NCI-H82 treated with DMSO at 0.1 percent for 48 hours (cell line): ENCODE measurements around the gene BBS9.

Experiments used
- DNase-seq: peaks from one replicate; lab custom pipeline; 2025; ENCODE audit not compliant: unreplicated experiment; lab: John Stamatoyannopoulos, UW

The BBS9 gene

GRCh38 chr7:33636359-33636758 is 507.0 kb downstream of the BBS9 start:
- no peak for DNase-seq

DNA sequence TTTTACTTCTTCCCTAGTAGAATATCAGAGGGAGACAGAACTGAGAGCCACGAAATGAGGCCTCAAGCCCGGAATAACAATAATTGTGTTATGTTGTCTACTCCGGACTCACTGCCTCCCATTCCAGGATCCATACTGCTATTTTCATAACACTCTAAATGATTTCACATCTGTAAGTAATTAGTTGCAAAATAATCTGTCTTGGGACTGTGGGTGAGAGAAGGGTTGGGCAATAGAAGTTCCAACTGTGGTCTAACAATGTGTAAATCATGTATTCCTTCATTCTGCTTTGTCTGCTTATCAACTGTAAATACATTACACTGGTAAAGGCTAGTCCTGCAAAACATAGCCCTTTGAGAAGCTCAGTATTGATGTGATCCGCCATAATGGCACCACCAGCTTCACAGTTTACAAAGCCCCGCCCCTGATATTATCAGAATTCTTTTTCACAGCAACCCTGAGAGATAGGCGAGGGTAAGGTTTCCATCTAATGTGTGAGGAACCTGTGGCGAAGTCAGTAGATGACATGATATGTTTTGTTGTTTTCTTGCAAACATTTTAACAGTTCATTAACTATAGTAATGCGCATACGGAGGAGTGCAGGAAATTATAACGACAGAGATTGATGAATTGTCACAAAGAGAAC is 510.3 kb downstream of the BBS9 start:
- DNase-seq: no peak

DNA sequence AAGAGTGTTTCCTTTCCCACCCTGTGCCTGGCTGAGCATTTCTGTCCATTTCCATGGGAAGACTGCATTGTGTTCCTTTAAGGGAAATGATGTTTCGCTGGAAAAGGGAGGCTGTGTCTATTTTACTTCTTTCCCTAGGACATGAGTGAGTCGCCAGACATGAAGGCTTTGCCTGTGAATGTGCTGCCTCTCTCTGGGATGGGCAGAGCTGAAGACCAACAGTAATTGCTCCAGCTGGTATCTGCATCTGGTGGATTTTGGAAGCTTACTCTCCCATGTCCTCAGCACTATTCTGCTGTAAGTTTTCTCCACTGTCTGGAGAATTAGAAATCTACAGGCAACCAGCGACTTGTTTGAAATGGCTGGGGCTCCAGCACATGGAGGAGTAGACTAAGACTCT is 511.4 kb downstream of the BBS9 start:
- DNase-seq: no peak

DNA sequence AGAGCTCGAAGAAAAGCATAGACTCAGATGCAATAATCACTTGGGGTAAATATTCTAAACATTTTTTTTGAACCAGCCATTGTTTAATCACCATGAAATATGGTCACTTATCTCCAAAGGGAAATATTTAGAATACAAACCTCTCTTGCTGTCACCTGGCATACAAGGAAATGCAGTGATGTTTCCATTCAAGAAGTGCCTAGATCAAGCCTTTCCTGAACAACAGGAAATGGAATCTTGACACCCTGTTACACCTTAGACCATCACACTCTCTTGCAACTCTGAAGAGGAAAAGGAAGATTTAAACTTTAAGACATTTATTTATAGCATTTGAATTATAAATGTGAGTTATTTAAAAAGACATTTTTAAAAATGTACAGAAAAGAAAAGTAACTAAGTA is 512.9 kb downstream of the BBS9 start:
- no peak for DNase-seq

DNA sequence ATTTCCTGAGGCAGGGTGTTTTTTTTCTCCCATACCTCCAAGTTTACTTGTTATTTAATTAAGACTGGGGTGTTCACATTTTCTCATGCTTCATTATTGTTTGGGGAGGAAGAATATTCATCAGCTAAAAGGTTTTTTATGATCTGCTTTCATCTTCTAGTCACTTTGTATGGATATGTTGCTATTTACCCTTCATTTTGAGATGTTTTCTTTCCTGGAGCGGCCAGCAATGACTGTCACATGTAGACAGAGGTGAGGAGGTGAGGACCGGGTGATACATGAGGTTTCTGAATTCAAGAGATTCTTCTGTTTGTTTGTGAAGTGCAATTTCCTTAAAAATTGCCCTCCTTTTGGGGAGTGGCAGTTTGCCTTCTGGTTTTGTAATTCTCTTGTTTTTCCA is 514.2 kb downstream of the BBS9 start:
- DNase-seq: no peak

DNA sequence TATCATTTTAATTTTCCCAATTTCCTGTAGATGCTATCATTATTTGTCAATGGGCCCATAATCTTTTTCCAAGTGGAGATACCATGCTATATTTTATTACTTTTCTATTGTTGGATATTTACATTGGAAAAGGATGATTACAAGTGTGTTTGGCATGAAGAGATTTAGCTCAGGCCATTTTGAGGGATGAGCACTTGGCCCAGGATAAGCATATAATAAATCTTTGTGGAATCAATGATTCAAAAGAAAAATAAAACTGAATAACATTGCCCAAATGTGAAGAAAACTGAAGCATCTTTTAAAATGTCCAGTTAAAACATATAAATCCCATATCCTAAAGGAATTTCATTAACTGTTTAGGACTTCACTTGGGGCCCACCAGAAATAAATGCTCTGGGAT is 515.1 kb downstream of the BBS9 start:
- DNase-seq: no peak

DNA sequence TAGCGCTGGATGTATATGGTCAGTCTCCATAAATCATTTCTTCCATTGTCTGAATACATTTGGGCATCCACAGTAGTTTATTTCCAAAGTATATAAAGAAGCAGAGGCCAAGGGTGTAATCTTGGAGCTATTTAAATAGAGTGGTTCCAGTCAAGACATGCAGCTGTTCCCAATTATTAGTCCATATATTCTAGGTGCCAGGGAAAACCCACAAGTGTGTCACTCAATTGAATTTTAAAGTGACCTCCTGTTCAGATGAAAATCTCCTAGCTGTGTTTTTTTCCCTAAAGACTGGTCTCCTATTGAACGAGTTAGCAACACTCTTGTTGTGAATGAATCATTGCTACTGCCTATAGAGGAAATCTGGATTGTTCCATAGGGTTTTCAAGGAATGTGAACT is 515.7 kb downstream of the BBS9 start:
- DNase-seq: no peak

- no peak for DNase-seq
Observed at GRCh38 chr7:33646166-33646565, 516.8 kb downstream of the BBS9 start.

DNA sequence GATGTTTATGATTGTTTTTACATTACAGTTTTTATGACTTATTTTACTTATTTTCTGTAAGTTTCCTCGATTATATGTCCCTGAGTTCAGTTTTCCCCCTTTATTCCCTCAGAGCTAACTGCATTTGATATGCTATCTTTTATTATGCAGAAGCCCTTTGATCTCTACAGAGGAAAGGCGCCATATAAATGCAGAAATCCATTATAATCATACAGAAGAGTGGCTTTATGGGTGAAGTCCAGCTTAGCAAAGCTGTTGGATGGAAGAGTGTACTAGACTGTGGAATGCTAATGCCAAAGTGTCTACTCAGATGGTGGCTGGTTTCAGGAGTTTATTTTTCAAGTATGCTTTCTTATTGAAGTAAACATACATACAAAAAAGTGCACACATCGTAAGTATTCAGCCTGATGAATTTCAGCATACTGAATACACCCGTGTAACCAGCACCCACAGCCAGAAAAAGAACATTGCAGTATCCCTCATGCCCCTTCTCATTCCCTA is 517.6 kb downstream of the BBS9 start:
- DNase-seq: no peak

DNA sequence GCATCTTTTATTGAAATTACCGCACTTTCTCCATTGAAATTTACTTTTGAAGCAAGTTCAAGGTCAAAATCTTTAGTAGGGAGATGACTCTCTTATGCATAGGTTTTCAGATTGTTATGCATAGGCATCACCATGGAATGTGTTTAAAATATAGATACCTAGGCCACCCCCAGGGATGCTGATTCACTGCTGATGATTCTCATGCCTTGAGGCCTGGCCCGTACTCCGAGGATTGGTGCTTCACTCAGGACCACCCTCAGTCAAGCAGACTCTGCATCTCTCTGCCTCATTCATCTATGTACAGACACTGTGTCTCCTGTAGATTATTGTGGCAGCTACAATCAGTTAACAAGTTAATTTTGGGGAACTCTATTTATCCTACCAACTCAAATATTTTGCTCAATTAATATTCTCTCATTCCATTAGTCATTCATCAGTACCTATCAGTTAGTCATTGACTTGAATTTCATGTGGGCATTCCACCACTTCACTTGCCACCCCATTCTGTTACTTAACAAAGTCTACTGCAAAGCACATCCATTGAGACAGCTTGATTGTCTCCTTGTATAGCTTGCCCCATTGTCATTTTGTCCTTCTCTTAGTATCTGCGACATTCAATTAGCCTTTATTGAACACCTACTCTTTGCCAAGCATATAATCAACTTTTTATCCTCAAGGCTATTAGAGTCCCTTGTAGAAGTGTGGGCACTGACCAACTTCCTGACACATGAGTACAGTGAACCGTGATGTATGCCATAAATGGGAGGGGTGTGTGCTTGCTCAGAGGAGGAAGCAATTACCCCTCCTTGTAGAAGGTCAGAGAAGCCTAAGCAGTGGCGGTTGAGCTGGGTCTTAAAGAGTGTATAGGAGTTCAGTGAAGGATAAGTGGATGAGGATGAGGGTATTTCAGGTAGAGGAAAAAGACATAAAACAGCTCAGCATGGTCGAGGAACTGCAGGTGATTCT is 520.4 kb downstream of the BBS9 start:
- DNase-seq: no peak

DNA sequence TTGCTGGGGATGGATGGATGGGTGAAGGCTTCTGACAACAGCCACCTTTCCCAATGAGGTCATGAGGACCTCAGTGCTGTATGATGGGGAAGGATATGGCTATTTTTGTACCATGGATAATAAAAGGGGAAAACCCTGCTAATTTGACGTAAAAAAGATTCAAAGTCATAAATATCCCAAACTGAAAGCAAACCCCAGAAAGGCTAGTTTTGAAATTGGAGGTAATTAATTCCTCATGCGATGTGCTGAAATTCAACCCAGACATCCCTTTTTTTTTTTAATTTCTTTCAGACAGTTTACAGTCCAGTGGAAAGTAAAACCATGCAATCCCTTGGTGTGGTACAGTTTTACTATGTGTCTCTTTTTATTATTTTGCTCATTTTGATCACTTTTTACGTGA is 521.5 kb downstream of the BBS9 start:
- DNase-seq: no peak

DNA sequence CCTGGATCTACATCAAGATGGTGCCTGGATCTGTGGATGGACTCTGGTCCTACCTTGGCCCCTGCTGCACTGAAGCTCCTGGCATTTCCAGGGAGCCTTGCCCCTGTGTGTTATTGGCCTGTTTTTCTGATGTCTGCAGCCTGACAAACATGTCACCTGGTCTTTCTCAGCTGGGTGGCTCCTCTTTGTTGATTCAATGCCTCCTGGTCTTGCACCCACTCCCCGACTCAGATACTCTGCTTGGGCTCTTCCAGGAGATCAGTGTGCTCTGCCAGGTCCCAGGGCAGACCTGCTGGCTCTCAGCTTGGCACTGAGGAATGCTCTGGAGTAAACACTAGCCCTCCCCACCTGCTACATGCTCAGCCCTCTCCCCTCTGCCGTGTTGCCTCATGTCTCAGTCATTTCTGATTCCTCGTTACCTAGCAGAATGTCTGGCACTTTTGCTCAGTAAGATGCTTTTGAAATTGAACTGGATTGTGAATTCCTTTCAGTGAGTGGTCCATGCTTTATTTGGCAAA is 522.7 kb downstream of the BBS9 start:
- no peak for DNase-seq

DNA sequence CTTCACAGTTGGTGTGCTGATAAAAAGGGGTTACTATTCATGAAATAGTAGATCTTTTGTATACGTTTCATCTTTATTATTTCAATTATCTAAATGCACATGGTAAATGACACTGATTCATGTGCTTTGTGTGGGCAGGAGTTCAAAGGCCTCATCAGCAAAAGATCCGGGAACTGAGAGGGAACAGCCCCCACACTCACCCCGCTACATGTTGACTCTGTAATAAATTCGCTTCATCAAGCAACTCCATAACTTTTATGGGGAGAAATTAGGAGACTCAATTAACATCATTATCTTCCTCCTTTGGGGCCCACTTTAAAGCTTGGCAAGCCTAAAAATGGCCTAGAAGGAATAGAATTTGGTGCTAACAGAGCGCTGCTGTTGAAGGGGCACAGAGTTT is 525.3 kb downstream of the BBS9 start:
- DNase-seq: no peak
